SK-N-SH treated with all-trans-retinoic acid at 6 μM for 48 hours (cell line): ENCODE results near the gene PARP9.
A peak's percentile ranks its signal among the peaks of the same experiment; 100 is the strongest.

ENCODE experiments used
- ATAC-seq: fragments of 200-7000 bp; cut with Tn5 transposase; 3 replicates; pipeline ENCODE4 v1.9.1; 2020; ENCODE audit warnings: mild to moderate bottlenecking, moderate library complexity
- ARNTL ChIP-seq: fragments of 450-650 bp; formaldehyde crosslinking; IDR thresholded peaks from 2 replicates; pipeline ENCODE4 v1.5.0; 2020; ENCODE audit warnings: low read depth, mild to moderate bottlenecking, moderate library complexity, borderline replicate concordance
- BACH2 ChIP-seq: fragments of 250-450 bp; sonication (Bioruptor Pico); IDR thresholded peaks from 2 replicates; pipeline ENCODE4 v1.9.0; 2021; ENCODE audit warnings: mild to moderate bottlenecking, borderline replicate concordance
- ESRRG ChIP-seq: fragments of 250-450 bp; sonication (Bioruptor Pico); IDR thresholded peaks from 2 replicates; pipeline ENCODE4 v1.6.1; 2021; ENCODE audit warnings: mild to moderate bottlenecking
- ISL1 ChIP-seq: fragments of 250-450 bp; sonication (Bioruptor Pico); IDR thresholded peaks from 2 replicates; pipeline ENCODE4 v2.1.2; 2022; ENCODE audit warnings: mild to moderate bottlenecking, moderate library complexity
- OSR1 ChIP-seq: fragments of 250-450 bp; sonication (Bioruptor Pico); IDR thresholded peaks from 2 replicates; pipeline ENCODE4 v1.8.0; 2022; ENCODE audit warnings: moderate library complexity, mild to moderate bottlenecking, inconsistent platforms
- PPARA ChIP-seq: fragments of 250-450 bp; sonication (Bioruptor Pico); IDR thresholded peaks from 2 replicates; pipeline ENCODE4 v1.5.0; 2020; ENCODE audit warnings: mild to moderate bottlenecking, borderline replicate concordance
- RARB ChIP-seq: fragments of 250-450 bp; sonication (Bioruptor Pico); IDR thresholded peaks from 2 replicates; pipeline ENCODE4 v1.8.0; 2021; ENCODE audit warnings: mild to moderate bottlenecking, moderate library complexity
- SNAI2 ChIP-seq: fragments of 250-450 bp; sonication (Bioruptor Pico); IDR thresholded peaks from 2 replicates; pipeline ENCODE4 v1.5.0; 2020; ENCODE audit warnings: mild to moderate bottlenecking, moderate library complexity
- TOX ChIP-seq: fragments of 250-450 bp; sonication (Bioruptor Pico); IDR thresholded peaks from 2 replicates; pipeline ENCODE4 v1.8.0; 2021; ENCODE audit warnings: mild to moderate bottlenecking, moderate library complexity, borderline replicate concordance
- ZC3H10 ChIP-seq: fragments of 250-450 bp; sonication (Bioruptor Pico); IDR thresholded peaks from 2 replicates; pipeline ENCODE4 v1.5.1; 2021; ENCODE audit warnings: mild to moderate bottlenecking, moderate library complexity
- ZFP3 ChIP-seq: fragments of 250-450 bp; sonication (Bioruptor Pico); IDR thresholded peaks from 2 replicates; pipeline ENCODE4 v1.5.0; 2020; ENCODE audit warnings: mild to moderate bottlenecking, moderate library complexity
- ZFP30 ChIP-seq: fragments of 450-650 bp; formaldehyde crosslinking; IDR thresholded peaks from 2 replicates; pipeline ENCODE4 v1.5.0; 2022; ENCODE audit warnings: mild to moderate bottlenecking, moderate library complexity
- ZNF8 ChIP-seq: fragments of 450-650 bp; formaldehyde crosslinking; IDR thresholded peaks from 2 replicates; pipeline ENCODE4 v1.5.0; 2020; ENCODE audit warnings: mild to moderate bottlenecking, moderate library complexity
- TF ChIP-seq, protein P1 (sequence below): fragments of 250-450 bp; sonication (Bioruptor Pico); IDR thresholded peaks from 2 replicates; pipeline ENCODE4 v1.5.1; 2021; ENCODE audit warnings: mild to moderate bottlenecking, moderate library complexity
- TF ChIP-seq, protein P2 (sequence below): fragments of 250-450 bp; sonication (Bioruptor Pico); IDR thresholded peaks from 2 replicates; pipeline ENCODE4 v1.8.0; 2021; ENCODE audit warnings: low read depth, mild to moderate bottlenecking, moderate library complexity, borderline replicate concordance
- TF ChIP-seq, protein P3 (sequence below): fragments of 250-450 bp; sonication (Bioruptor Pico); IDR thresholded peaks from 2 replicates; pipeline ENCODE4 v1.5.1; 2020; ENCODE audit warnings: low read depth, mild to moderate bottlenecking, moderate library complexity
- TF ChIP-seq, protein P4 (sequence below): fragments of 250-450 bp; sonication (Bioruptor Pico); IDR thresholded peaks from 2 replicates; pipeline ENCODE4 v1.8.0; 2020; ENCODE audit warnings: mild to moderate bottlenecking, moderate library complexity, borderline replicate concordance

Gene PARP9

DNA sequence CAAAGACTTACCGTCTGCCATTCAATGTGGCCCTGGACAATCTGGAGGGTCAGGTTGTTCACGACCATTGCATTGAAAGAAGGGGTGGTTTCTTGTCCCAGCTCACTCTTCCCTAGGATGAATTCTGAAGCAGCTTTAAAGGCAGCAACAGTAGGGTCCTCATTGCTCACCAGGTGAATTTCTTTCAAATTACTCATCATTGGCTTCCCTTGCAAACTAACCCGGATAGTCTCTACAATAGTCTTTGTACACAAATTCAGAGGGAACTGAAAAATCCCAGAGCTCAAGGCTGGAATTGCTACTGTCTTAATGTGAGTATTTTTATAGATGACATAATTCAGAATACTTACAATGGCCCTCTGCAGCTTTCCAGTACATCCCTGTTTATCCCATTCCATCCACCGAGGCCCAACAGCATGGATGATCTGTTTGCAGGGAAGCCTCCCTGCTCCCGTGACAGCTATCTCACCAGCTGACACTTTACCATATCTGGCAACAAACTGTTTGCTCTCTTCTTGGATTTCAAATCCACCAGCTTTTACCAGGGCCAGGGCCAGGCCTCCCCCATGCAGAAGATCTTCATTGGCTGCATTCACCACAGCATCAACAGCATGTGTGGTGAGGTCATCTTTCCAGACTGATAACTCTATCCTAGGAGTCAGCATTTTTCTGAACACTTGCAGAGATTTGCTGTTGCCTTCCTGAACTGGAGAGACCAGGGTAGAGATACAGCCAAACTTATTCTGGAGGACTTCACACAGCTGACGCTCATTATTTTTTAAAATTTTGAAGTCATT is 8.6 kb downstream of the PARP9 start:
- TF ChIP-seq ZFP3 (CRISPR knock-in tag) (no peak), ESRRG (CRISPR knock-in tag) (no peak)
- TF ChIP-seq, protein P1, sequence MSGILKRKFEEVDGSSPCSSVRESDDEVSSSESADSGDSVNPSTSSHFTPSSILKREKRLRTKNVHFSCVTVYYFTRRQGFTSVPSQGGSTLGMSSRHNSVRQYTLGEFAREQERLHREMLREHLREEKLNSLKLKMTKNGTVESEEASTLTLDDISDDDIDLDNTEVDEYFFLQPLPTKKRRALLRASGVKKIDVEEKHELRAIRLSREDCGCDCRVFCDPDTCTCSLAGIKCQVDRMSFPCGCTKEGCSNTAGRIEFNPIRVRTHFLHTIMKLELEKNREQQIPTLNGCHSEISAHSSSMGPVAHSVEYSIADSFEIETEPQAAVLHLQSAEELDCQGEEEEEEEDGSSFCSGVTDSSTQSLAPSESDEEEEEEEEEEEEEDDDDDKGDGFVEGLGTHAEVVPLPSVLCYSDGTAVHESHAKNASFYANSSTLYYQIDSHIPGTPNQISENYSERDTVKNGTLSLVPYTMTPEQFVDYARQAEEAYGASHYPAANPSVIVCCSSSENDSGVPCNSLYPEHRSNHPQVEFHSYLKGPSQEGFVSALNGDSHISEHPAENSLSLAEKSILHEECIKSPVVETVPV (CRISPR knock-in tag) = no peak
- TF ChIP-seq, protein P2, sequence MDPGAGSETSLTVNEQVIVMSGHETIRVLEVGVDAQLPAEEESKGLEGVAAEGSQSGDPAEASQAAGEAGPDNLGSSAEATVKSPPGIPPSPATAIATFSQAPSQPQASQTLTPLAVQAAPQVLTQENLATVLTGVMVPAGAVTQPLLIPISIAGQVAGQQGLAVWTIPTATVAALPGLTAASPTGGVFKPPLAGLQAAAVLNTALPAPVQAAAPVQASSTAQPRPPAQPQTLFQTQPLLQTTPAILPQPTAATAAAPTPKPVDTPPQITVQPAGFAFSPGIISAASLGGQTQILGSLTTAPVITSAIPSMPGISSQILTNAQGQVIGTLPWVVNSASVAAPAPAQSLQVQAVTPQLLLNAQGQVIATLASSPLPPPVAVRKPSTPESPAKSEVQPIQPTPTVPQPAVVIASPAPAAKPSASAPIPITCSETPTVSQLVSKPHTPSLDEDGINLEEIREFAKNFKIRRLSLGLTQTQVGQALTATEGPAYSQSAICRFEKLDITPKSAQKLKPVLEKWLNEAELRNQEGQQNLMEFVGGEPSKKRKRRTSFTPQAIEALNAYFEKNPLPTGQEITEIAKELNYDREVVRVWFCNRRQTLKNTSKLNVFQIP = no peak
- ATAC-seq = peak; percentile 57; the same call in 2 of the 3 replicates

DNA sequence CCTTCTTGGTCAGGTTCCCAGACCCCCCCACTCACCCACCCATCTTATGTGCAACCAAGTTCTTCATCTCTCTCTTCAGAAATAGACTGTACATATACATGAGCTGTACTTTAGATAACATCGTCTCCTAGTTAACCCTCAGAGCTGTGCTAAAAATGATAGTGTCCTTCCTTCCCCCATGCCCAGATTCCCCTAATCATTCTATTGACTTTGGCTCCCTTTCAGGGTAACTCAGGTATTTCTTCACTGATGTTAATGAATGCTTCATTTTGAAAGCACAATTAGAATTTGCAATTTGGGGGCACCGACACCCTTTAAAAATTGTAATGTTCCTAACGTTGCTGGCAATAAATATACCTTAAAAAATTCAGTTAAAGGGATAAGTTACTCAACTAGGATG is 10.9 kb downstream of the PARP9 start:
- ATAC-seq = no peak
- TF ChIP-seq ARNTL (CRISPR knock-in tag) (no peak), ZNF8 (CRISPR knock-in tag) (no peak)

DNA sequence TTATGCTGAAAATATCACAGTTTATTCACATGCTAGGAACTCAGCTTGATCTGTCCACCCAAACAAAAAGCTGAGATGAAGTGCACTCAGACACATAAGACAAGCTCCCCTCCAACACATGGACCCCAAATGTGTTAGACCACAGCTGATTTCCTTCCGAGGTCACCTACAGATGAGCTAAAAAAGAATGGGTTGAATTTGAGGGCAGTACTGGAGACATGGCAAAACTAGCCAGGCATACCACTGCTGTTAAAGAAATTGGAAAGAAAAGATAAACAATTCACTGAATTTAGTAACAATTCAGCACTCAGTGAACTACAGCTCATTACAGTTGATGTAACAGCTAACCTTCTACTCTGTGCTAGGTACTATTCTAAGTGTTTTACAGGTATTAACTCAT is 15.5 kb downstream of the PARP9 start:
- TF ChIP-seq TOX (CRISPR knock-in tag) = no peak
- TF ChIP-seq, protein P3, sequence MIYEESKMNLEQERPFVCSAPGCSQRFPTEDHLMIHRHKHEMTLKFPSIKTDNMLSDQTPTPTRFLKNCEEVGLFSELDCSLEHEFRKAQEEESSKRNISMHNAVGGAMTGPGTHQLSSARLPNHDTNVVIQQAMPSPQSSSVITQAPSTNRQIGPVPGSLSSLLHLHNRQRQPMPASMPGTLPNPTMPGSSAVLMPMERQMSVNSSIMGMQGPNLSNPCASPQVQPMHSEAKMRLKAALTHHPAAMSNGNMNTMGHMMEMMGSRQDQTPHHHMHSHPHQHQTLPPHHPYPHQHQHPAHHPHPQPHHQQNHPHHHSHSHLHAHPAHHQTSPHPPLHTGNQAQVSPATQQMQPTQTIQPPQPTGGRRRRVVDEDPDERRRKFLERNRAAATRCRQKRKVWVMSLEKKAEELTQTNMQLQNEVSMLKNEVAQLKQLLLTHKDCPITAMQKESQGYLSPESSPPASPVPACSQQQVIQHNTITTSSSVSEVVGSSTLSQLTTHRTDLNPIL (CRISPR knock-in tag) = no peak
- ATAC-seq = no peak

DNA sequence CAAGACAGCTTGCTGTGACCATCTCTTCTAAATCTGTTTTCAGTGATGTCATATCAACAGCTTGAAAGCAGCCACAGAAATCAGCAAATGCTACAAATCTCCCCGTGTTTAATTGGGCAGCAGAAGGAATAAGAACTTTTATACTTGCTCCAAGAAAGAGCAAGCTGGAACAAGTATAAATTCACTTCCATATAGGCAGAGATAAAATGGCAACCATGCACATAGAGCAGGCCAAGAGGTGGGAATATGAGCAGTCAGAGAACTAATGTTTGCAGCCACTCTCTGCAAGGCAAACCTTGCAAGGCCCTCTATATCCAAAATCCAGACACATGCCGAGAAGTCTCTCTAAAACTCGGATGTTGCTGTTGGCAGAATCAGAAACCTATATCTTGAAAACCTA is 16.0 kb downstream of the PARP9 start:
- ATAC-seq = no peak
- TF ChIP-seq ZFP3 (CRISPR knock-in tag) (no peak), BACH2 (no peak), ZNF8 (CRISPR knock-in tag) (no peak), ESRRG (CRISPR knock-in tag) (no peak), RARB (no peak)

DNA sequence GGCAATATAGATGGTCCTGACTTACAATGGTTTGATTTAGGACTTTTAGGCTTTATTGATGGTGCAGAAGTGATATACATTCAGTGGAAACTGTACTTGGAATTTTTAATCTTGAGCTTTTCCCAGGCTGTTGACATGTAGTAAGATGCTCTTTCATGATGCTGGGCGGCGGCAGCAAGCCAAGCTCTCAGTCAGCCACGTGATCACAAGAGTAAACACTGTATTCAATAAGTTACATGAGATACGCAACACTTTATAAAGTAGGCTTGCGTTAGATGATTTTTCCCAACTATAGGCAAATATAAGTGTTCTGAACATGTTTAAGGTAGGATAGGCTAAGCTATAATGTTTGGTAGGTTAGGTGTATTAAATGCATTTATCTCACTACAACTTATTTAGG is 17.9 kb downstream of the PARP9 start:
- ATAC-seq = no peak
- TF ChIP-seq, protein P1 (CRISPR knock-in tag) = no peak
- TF ChIP-seq ZC3H10 (CRISPR knock-in tag) (no peak), ZFP3 (CRISPR knock-in tag) (no peak), OSR1 (no peak), SNAI2 (CRISPR knock-in tag) (no peak), ZFP30 (no peak), ISL1 (CRISPR knock-in tag) (no peak), BACH2 (no peak), PPARA (CRISPR knock-in tag) (no peak)
- TF ChIP-seq, protein P3 (CRISPR knock-in tag) = no peak
- TF ChIP-seq, protein P4, sequence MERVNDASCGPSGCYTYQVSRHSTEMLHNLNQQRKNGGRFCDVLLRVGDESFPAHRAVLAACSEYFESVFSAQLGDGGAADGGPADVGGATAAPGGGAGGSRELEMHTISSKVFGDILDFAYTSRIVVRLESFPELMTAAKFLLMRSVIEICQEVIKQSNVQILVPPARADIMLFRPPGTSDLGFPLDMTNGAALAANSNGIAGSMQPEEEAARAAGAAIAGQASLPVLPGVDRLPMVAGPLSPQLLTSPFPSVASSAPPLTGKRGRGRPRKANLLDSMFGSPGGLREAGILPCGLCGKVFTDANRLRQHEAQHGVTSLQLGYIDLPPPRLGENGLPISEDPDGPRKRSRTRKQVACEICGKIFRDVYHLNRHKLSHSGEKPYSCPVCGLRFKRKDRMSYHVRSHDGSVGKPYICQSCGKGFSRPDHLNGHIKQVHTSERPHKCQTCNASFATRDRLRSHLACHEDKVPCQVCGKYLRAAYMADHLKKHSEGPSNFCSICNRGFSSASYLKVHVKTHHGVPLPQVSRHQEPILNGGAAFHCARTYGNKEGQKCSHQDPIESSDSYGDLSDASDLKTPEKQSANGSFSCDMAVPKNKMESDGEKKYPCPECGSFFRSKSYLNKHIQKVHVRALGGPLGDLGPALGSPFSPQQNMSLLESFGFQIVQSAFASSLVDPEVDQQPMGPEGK (CRISPR knock-in tag) = no peak
- TF ChIP-seq, all 23 proteins: peak for 0
